ENCODE measurements around the gene B3GNT2. TPM values are rescaled to one million over a fixed set of nuclear protein-coding genes. Genes with fewer than 3 reads are reported as not detected.

The B3GNT2 gene
- total and polyA plus RNA-seq, 2 donors (not counting 1 experiment from before 2014, with no cell fraction given): 14.3 to 24.6 TPM

DNA sequence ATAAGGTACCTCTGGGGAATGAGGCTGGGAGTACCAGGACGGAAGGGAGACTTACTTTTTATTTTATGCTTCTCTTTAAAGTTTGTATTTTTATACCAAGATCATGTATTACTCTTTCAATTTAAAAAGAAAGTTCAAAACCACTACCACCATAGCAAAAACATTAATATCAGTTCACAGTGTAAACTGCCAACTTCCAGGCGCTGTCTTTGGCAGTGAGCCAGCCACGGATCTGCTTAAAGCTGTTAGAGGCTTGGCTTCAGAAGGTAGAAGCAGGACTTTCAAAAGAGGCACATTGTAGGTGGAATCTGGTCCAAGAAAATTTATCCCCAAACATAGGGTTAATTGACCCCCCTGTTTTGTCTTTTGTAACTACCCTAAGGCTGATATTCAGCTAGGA, 74.8 kb downstream of the B3GNT2 start:
- H3K79me2 ChIP-seq (ENCODE audit: control insufficient read depth, insufficient read depth, low read length): no peaks in the 10 kb centered on the region
- H3K9ac ChIP-seq (ENCODE audit: low read length): no peak overlapping the region
- no peak overlapping the region for H3K27ac ChIP-seq (ENCODE audit: low read length in 2 of 2)
- H3K36me3 ChIP-seq (replicated peaks in 1 of 2; ENCODE audit: control extremely low read depth in 1 of 2, control insufficient read depth in 1 of 2, extremely low read depth in 1 of 2, insufficient read depth in 2 of 2, low read length in 1 of 2): no peaks in the 10 kb centered on the region
- Mint-ChIP-seq H3K27ac (no peak overlapping the region), H3K9me3 (ENCODE audit: insufficient read depth) (peaks cover 2% of the 10 kb centered on the region), H3K27me3 (no peaks in the 10 kb centered on the region), H3K4me1 (no peaks in the 10 kb centered on the region), H3K4me3 (no peak overlapping the region)
- no peaks in the 10 kb centered on the region for H3K4me1 ChIP-seq (ENCODE audit: control insufficient read depth in 2 of 2, insufficient read depth in 2 of 2, low read length in 2 of 2)
- H3K4me2 ChIP-seq (replicated peaks; ENCODE audit: low read depth, low read length, poor library complexity, severe bottlenecking): no peak overlapping the region
- peaks cover 0 to 3% (median 0%) of the 10 kb centered on the region in 3 donors for H3K9me3 ChIP-seq (ENCODE audit: control extremely low read depth in 1 of 3, control insufficient read depth in 2 of 3, insufficient read depth in 1 of 3, low read length in 2 of 3)
- H2AFZ ChIP-seq (ENCODE audit: insufficient read depth, low read depth, low read length, poor library complexity, severe bottlenecking): no peak overlapping the region
- TF ChIP-seq, protein P1, sequence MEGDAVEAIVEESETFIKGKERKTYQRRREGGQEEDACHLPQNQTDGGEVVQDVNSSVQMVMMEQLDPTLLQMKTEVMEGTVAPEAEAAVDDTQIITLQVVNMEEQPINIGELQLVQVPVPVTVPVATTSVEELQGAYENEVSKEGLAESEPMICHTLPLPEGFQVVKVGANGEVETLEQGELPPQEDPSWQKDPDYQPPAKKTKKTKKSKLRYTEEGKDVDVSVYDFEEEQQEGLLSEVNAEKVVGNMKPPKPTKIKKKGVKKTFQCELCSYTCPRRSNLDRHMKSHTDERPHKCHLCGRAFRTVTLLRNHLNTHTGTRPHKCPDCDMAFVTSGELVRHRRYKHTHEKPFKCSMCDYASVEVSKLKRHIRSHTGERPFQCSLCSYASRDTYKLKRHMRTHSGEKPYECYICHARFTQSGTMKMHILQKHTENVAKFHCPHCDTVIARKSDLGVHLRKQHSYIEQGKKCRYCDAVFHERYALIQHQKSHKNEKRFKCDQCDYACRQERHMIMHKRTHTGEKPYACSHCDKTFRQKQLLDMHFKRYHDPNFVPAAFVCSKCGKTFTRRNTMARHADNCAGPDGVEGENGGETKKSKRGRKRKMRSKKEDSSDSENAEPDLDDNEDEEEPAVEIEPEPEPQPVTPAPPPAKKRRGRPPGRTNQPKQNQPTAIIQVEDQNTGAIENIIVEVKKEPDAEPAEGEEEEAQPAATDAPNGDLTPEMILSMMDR (IDR thresholded peaks at IDR 0.05): no peak
- no peak for TF ChIP-seq EZH2 (IDR thresholded peaks at IDR 0.05; ENCODE audit: borderline replicate concordance, insufficient read depth, low read depth, low read length, poor library complexity, severe bottlenecking)
- no peak overlapping the region for H3K4me3 ChIP-seq (ENCODE audit: control extremely low read depth in 1 of 5, extremely low read depth in 1 of 5, insufficient read depth in 1 of 5, low read depth in 2 of 5, low read length in 4 of 5)
- CTCF ChIA-PET: no interaction called here
- POLR2A ChIA-PET: no interaction called here
- no peaks in the 10 kb centered on the region for H3K27me3 ChIP-seq (replicated peaks in 1 of 4; ENCODE audit: control extremely low read depth in 1 of 4, control insufficient read depth in 3 of 4, insufficient read depth in 4 of 4, low read length in 3 of 4)
- H4K20me1 ChIP-seq (ENCODE audit: control insufficient read depth, insufficient read depth, low read length, poor library complexity, severe bottlenecking): no peaks in the 10 kb centered on the region
- intact Hi-C loops (cut with micrococcal nuclease): no loop called here
- no peak for DNase-seq
- no CpG with 5 or more reads among the region's 3 CpGs for WGBS (ENCODE audit: insufficient coverage)
- ATAC-seq (ENCODE audit: low read depth): no peak

Small RNA genes lying within 50 kb of the gene (small RNA-seq; reads per million reads assigned to genes)
- gene MIR5192 (ENCODE audit: insufficient read length, low read depth, low replicate concordance) (not detected), gene RN7SL51P (ENCODE audit: insufficient read length, low read depth, low replicate concordance) (not detected)

All from B cell (primary cell).